Transverse colon (tissue), 3 donors: ENCODE data around the gene NAT10.

Experiments used
- CTCF ChIP-seq, 5 experiments: fragments of 200-600 bp in 3 of 5; fragments of 450-650 bp in 2 of 5; sonication (generic) in 3 of 5; IDR thresholded peaks; 1 replicate in 2 of 5; 2 replicates in 3 of 5; pipeline ENCODE4 v1.5.1; 2016 to 2017; ENCODE audit warnings: antibody characterized with exemption in 5 of 5, inconsistent platforms in 3 of 5, mild to moderate bottlenecking in 2 of 5, moderate library complexity in 1 of 5
- POLR2A ChIP-seq: fragments of 450-650 bp; IDR thresholded peaks from one replicate; pipeline ENCODE4 v1.6.1; 2016; ENCODE audit warnings: antibody characterized with exemption, mild to moderate bottlenecking, moderate library complexity

GRCh38 chr11:34149786-34150185 lies 44.4 kb downstream of the NAT10 start:
- TF ChIP-seq CTCF (IDR thresholded peaks at IDR 0.05) = no peak
- no peak for TF ChIP-seq POLR2A
